GM21526 (cell line): Measurements from ENCODE around the gene FLT1.

Experiments
- ATAC-seq: cut with Tn5 transposase; IDR thresholded peaks from one replicate; pipeline ENCODE4 v1.9.1; 2021; ENCODE audit warnings: moderate library complexity; ENCODE audit not compliant: unreplicated experiment, low FRiP score

The FLT1 gene

GRCh38 chr13:28402057-28402381 lies 92.9 kb downstream of the FLT1 start:
- no peak for ATAC-seq

- no peak for ATAC-seq
Observed at GRCh38 chr13:28401303-28402056, 93.4 kb downstream of the FLT1 start.

DNA sequence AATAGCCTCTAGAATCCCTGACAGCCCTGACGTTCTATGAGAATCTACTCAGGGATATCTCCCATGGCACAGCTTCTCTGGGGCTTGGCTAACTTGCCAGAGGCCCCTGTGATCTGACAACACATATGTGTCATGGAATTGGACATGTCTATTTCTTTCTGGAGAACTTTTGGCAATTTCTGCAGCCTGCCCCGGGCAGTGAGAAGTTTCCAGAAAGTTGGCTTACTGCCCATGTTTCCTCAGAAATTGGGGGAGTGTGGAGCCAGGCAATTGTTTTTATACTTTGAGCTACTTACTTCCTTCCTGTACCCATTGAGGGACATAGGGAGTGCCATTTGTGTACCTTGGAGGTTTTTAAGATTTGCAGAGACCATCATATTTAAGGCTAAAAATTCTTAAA lies 98.9 kb downstream of the FLT1 start:
- no peak for ATAC-seq

DNA sequence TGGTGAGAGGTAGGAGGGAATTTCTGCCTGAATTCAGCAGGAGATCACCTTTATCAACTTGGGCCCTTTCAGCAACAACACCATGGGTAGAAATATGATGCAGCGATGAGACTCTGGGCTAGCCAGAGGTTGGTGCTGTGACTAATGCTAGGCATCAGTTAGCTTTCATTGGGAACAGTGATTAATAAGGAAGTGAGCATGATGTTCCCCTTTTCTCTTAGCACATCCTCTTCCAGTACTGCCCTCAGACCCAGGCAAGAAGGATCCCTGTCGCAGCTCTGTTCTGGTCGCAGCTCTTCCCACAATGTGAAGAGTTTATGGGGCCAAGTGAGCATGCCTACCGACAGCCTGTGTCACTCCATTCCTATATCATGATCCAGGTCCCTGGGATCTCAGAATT lies 100.5 kb downstream of the FLT1 start:
- no peak for ATAC-seq

- ATAC-seq, result no peak
Observed at GRCh38 chr13:28392896-28393505, 101.9 kb downstream of the FLT1 start.

DNA sequence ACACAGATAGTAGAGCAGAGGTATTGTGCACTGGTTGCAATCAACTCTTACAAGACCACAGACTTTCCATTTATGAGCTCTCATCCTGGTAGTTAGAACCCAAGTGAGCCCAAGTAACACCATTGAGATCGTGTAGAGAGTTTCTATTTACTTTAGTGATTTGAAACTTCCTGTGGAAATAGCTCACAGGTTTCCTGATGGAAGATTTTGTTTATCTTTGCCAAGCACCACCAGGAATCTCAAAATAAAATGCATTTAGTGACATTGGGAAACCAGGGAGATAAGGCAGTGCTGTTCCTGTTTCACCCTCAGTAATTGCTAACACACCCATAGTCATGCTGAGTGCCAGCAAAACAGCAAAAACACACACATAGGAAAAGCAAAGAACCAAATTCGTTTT lies 102.5 kb downstream of the FLT1 start:
- no peak for ATAC-seq

GRCh38 chr13:28387740-28388501 lies 107.0 kb downstream of the FLT1 start:
- ATAC-seq, result no peak

DNA sequence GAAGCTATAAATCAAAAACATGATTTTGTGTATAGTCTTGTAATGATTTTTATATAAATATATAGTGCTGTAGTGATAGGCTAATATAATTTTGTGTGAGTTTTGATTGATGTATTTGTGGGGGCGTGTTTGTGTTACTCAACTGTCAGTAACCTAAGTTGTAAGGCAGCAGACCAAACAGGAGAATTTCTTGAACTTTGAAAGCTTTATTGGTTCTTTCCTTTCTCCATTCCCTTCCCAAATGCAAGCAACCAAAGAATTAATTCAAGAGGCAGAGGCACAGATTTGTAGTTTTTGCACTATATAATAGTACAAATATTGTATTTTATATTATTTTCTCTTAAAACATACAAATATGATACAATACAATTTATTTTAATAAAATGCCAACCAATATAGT lies 109.6 kb downstream of the FLT1 start:
- no peak for ATAC-seq

- no peak for ATAC-seq
Observed at GRCh38 chr13:28384789-28385188, 110.1 kb downstream of the FLT1 start.

DNA sequence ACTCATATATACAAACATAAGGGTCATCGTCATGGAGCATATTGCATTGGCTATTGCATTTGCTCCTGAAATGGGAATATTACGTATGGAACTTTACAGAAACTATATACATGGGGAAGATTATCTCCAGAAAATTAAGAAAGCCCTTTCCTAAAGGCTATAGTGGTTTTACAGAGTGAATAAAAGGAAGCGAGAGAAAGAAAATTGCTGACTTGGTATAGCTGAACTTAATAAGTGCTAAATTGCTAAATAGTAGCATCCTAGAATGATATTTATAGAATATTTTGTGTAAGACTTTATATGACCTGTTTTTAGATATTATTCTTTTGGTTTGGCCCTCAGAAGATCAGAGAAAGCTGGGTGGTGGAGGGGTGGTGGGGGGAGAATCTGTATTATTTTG lies 114.6 kb downstream of the FLT1 start:
- no peak for ATAC-seq

- ATAC-seq, result no peak
Observed at GRCh38 chr13:28379371-28380083, 115.4 kb downstream of the FLT1 start.

- no peak for ATAC-seq
Observed at GRCh38 chr13:28376604-28377003, 118.3 kb downstream of the FLT1 start.

- no peak for ATAC-seq
Observed at GRCh38 chr13:28375250-28375930, 119.5 kb downstream of the FLT1 start.

GRCh38 chr13:28373810-28374209 lies 121.1 kb downstream of the FLT1 start:
- ATAC-seq, result no peak

DNA sequence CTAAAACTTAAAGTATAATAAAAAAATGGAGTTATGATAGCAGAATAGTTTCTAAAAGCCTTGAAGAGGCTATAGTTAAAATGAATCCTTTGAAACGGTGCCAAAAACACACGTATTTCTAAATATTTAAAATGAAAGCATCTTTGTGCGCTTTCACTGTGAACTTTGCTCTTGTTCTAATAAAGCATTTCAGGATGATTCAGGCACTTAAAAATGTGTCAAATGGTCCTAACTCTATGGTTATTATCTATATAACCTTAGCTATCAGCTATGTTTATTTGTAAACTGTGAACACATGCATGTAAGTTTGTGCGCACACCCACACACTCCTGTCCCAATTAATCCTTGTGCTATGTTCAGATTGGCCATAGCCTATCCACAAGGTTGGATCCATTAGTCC lies 124.5 kb downstream of the FLT1 start:
- ATAC-seq, result no peak

DNA sequence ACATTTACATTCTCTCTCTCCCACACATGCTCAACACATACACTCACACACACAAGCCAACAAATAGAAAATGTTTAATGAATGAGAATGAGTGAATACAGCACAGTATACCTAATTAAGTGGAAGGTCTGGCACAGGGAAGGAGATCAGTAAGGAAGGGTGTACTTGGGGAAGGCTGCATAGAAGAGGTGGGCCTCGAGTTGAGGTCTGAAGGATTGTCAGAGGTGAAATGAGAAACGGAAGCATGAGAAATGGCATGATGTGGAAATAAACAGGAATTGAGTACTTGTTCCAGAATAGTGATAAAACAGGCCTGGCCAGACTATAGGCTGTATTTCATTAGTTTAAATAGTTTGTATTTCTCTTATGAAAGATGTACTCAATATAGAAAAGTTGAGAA lies 136.2 kb downstream of the FLT1 start:
- no peak for ATAC-seq

DNA sequence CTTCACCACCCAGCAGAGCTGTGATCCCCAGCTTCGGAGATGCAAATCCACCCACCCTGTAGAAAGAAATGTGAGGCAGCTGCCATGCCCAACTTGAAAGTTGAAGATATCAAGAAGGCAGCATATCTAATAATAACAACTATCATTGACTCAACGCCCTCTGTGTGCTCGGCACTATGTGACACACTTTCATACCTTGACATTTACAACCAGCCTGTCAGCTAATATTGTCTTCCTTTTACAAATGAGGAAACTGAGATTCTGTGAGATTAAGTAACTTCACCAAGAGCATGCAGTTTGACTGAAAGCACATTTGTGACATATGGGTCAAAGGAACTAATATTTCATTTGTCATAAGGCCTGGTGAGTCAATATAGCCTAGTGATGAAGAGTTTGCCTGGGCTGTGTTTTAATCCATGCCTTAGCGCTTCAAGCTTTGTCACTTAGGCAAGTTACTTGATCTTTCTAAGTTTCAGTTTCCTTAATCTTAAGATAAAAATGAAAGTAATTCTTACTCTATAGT lies 137.0 kb downstream of the FLT1 start:
- ATAC-seq, result no peak

- no peak for ATAC-seq
Observed at GRCh38 chr13:28357247-28357825, 137.6 kb downstream of the FLT1 start.

DNA sequence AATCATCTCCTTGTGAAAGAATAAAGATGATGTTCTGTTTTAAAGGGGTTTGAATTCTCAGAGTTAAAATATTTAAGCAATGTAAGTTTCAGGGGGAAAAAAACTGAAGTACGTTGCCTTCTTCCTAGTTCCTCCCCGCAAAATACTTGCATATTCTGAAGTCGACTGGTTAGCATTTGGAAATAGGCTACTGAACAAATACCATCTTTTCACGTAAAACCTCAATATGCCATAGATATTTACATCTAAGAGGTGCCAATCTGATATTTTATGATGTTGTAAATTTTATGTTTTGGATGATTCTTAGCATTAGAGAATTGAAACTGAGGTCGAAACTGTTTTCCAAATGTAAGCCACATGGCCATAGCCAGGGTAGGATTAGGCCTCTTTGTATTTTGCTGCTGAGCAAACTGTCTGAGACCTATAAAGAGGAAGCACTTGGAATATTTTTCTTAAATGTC lies 138.3 kb downstream of the FLT1 start:
- no peak for ATAC-seq

- ATAC-seq, result no peak
Observed at GRCh38 chr13:28355822-28356371, 139.0 kb downstream of the FLT1 start.
